HuH-7 (cell line): ENCODE results near the gene SNX21.
"Not testable (repeated sequence)": the region's sequence is repeated elsewhere in the genome, so short reads cannot be mapped to it uniquely, and the experiment has no call there.

Source experiments
- DNase-seq: peaks from one replicate; pipeline ENCODE4 v3.0.0; 2011; ENCODE audit warnings: low spot score

SNX21 gene

GRCh38 chr20:45850926-45851325, 17.3 kb downstream of the SNX21 start:
- no peak for DNase-seq

GRCh38 chr20:45851501-45851900, 17.9 kb downstream of the SNX21 start:
- DNase-seq: no peak

- DNase-seq: no peak
Observed at GRCh38 chr20:45852326-45852725, 18.7 kb downstream of the SNX21 start.

GRCh38 chr20:45853484-45853883, 19.9 kb downstream of the SNX21 start:
- no peak for DNase-seq

GRCh38 chr20:45857114-45857881, 23.7 kb downstream of the SNX21 start, which contains the start of the genes ACOT8 and ZSWIM3:
ACOT8 (minus strand) TSS chr20:45857392; CDS start chr20:45857315, 77 bp downstream.
ZSWIM3 (plus strand) TSS chr20:45857614; CDS start chr20:45857826, 212 bp downstream.
- peak; percentile 100 for DNase-seq

GRCh38 chr20:45857882-45858216, 24.2 kb downstream of the SNX21 start:
- peak; percentile 64 for DNase-seq

GRCh38 chr20:45859916-45860315, 26.3 kb downstream of the SNX21 start:
- no peak for DNase-seq

GRCh38 chr20:45860560-45861220, 27.1 kb downstream of the SNX21 start:
- DNase-seq: no peak

GRCh38 chr20:45861221-45862075, 27.8 kb downstream of the SNX21 start:
- no peak for DNase-seq

GRCh38 chr20:45863543-45864470, 30.2 kb downstream of the SNX21 start:
- no peak for DNase-seq

- no peak for DNase-seq
Observed at GRCh38 chr20:45866454-45866853, 32.9 kb downstream of the SNX21 start.

- no peak for DNase-seq
Observed at GRCh38 chr20:45867136-45867818, 33.7 kb downstream of the SNX21 start.

GRCh38 chr20:45867819-45868176, 34.2 kb downstream of the SNX21 start:
- no peak for DNase-seq

- DNase-seq: no peak
Observed at GRCh38 chr20:45872626-45873025, 39.0 kb downstream of the SNX21 start.

GRCh38 chr20:45873409-45874103, 40.0 kb downstream of the SNX21 start:
- DNase-seq: no peak

- DNase-seq: not testable (repeated sequence)
Observed at GRCh38 chr20:45874104-45874481, 40.5 kb downstream of the SNX21 start.

- DNase-seq: no peak
Observed at GRCh38 chr20:45874576-45874975, 41.0 kb downstream of the SNX21 start.

GRCh38 chr20:45878076-45878761, 44.6 kb downstream of the SNX21 start:
- no peak for DNase-seq

GRCh38 chr20:45880988-45881788, 47.6 kb downstream of the SNX21 start, which contains the start of gene ZSWIM1:
ZSWIM1 (plus strand) TSS chr20:45881227; CDS start chr20:45882593, 1,366 bp downstream.
- DNase-seq: peak; percentile 100
